Measurements from ENCODE around the gene STK39.

STK39 gene

GRCh38 chr2:168002021-168002553 is 245.3 kb downstream of the STK39 start:
- peak; percentile 50 for DNase-seq (ENCODE audit: low spot score)

- DNase-seq (ENCODE audit: low spot score), result no peak
These were observed 255.1 kb downstream of the STK39 start for GRCh38 chr2:167992278-167992677.

GRCh38 chr2:167990062-167990461 is 257.3 kb downstream of the STK39 start:
- no peak for DNase-seq (ENCODE audit: low spot score)

GRCh38 chr2:167988296-167988695 is 259.1 kb downstream of the STK39 start:
- DNase-seq (ENCODE audit: low spot score), result no peak

- DNase-seq (ENCODE audit: low spot score), result no peak
These were observed 259.8 kb downstream of the STK39 start for GRCh38 chr2:167987558-167987957.

GRCh38 chr2:167987026-167987425 is 260.4 kb downstream of the STK39 start:
- no peak for DNase-seq (ENCODE audit: low spot score)

GRCh38 chr2:167986223-167986622 is 261.2 kb downstream of the STK39 start:
- no peak for DNase-seq (ENCODE audit: low spot score)

GRCh38 chr2:167981945-167982344 is 265.4 kb downstream of the STK39 start:
- no peak for DNase-seq (ENCODE audit: low spot score)

GRCh38 chr2:167980439-167980838 is 267.0 kb downstream of the STK39 start:
- DNase-seq (ENCODE audit: low spot score), result no peak

- DNase-seq (ENCODE audit: low spot score), result no peak
These were observed 274.6 kb downstream of the STK39 start for GRCh38 chr2:167972746-167973145.

- DNase-seq (ENCODE audit: low spot score), result no peak
These were observed 275.4 kb downstream of the STK39 start for GRCh38 chr2:167972020-167972419.

- DNase-seq (ENCODE audit: low spot score), result no peak
These were observed 280.2 kb downstream of the STK39 start for GRCh38 chr2:167966937-167967913.

GRCh38 chr2:167965907-167966761 is 281.3 kb downstream of the STK39 start:
- DNase-seq (ENCODE audit: low spot score), result no peak

- DNase-seq (ENCODE audit: low spot score), result no peak
These were observed 282.6 kb downstream of the STK39 start for GRCh38 chr2:167964650-167965413.

GRCh38 chr2:167963899-167964649 is 283.3 kb downstream of the STK39 start:
- DNase-seq (ENCODE audit: low spot score), result no peak

GRCh38 chr2:167962436-167963226 is 284.8 kb downstream of the STK39 start:
- no peak for DNase-seq (ENCODE audit: low spot score)

GRCh38 chr2:167961536-167962048 is 285.8 kb downstream of the STK39 start:
- no peak for DNase-seq (ENCODE audit: low spot score)

- DNase-seq (ENCODE audit: low spot score), result no peak
These were observed 287.2 kb downstream of the STK39 start for GRCh38 chr2:167960089-167960747.

GRCh38 chr2:167957662-167958061 is 289.7 kb downstream of the STK39 start:
- DNase-seq (ENCODE audit: low spot score), result no peak

Data from COLO829 (cell line).